Thyroid gland (tissue), 4 donors: Measurements from ENCODE around the gene BDH1.

ENCODE experiments used
- POLR2A ChIP-seq, 2 donors: fragments of 450-650 bp; IDR thresholded peaks; one replicate each; pipeline ENCODE4 v1.6.1; 2017; ENCODE audit warnings: antibody characterized with exemption in 2 of 2, mild to moderate bottlenecking in 2 of 2, moderate library complexity in 1 of 2
- TF ChIP-seq, protein P1 (sequence below), 6 experiments: fragments of 200-600 bp in 3 of 6; fragments of 450-650 bp in 3 of 6; sonication (generic) in 3 of 6; IDR thresholded peaks; one replicate each; pipeline ENCODE4 v1.5.1; 2016 to 2019; ENCODE audit warnings: antibody characterized with exemption in 6 of 6, mild to moderate bottlenecking in 2 of 6, inconsistent platforms in 1 of 6, moderate library complexity in 1 of 6

DNA sequence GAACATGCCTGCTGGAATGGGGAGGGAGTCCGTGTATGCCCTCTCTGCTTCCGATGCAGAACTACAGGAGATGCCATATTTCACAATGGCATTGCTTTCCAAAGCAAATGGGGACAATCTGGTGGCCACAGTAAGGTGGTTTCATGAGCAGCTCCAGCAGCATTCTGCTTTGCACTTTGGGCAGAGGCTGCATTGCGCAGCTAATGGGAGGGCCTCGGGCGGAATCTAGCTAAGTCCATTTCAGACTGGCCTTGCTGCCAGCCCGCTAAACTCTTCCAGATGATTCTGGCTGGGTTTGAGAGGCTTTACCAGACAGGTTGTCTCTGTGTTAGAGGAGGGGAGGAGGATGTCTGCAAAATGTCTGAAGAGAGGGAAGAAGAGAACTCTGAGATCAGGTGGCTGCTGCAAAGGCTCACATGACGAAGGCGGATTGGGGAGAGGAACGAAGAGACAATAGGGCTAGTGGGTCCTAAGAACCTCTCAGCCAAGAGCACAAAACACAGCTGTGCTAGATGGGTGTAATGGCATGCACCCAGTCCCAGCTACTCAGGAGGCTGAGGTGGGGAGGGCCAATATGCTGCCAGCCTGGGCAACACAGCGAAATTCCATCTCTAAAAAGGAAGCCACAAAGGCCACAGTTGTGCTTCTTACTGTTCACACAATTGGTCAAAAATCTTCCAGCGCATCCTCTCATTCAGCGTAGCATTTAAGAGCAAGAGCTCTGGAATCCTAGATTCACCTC lies 63.7 kb downstream of the BDH1 start:
- TF ChIP-seq, protein P1, sequence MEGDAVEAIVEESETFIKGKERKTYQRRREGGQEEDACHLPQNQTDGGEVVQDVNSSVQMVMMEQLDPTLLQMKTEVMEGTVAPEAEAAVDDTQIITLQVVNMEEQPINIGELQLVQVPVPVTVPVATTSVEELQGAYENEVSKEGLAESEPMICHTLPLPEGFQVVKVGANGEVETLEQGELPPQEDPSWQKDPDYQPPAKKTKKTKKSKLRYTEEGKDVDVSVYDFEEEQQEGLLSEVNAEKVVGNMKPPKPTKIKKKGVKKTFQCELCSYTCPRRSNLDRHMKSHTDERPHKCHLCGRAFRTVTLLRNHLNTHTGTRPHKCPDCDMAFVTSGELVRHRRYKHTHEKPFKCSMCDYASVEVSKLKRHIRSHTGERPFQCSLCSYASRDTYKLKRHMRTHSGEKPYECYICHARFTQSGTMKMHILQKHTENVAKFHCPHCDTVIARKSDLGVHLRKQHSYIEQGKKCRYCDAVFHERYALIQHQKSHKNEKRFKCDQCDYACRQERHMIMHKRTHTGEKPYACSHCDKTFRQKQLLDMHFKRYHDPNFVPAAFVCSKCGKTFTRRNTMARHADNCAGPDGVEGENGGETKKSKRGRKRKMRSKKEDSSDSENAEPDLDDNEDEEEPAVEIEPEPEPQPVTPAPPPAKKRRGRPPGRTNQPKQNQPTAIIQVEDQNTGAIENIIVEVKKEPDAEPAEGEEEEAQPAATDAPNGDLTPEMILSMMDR (IDR thresholded peaks at IDR 0.05): no peak
- TF ChIP-seq POLR2A (IDR thresholded peaks at IDR 0.05): no peak
